HCT116 (cell line): ENCODE data around the gene GCNT1. TPM values are rescaled to one million over a fixed set of nuclear protein-coding genes. Genes with fewer than 3 reads are reported as not detected.

Experiments used
- ATAC-seq: fragments of 200-7000 bp; cut with Tn5 transposase; 2 replicates; pipeline ENCODE4 v1.9.1; 2020; ENCODE audit warnings: mild to moderate bottlenecking, moderate library complexity
- BruUV-seq: library from RNA; stranded (reverse); fragments of 400-500 nt; replicated peaks from 2 replicates; lab custom pipeline; 2021; lab: Mats Ljungman, UMichigan
- CTCF ChIA-PET: fragments of 300-600 bp; sonication (Branson Sonifier 250); formaldehyde crosslinking; loops from one replicate; lab custom pipeline; 2021; ENCODE audit warnings: antibody characterized with exemption; lab: Charles Lee
- POLR2A ChIA-PET: fragments of 300-600, 350-600 bp; sonication (Branson Sonifier 250); formaldehyde crosslinking; loops from one replicate; lab custom pipeline; 2021; ENCODE audit warnings: antibody characterized with exemption; lab: Charles Lee
- RAD21 ChIA-PET, 2 experiments: fragments of 300-600 bp; sonication (Branson Sonifier 250); formaldehyde crosslinking; loops; one replicate each; lab custom pipeline; 2023; ENCODE audit warnings: low total read pairs in 2 of 2; ENCODE audit not compliant: uncharacterized antibody in 2 of 2, unreplicated experiment in 2 of 2, low non-redundant PET in 1 of 2; lab: Charles Lee
- DNase-seq: peaks from one replicate; pipeline ENCODE4 v3.0.0-alpha.2; 2010; ENCODE audit warnings: low read depth, low spot score
- H2AFZ ChIP-seq: fragments of 200-600 bp; shearing (Covaris generic), sonication (generic); 2 replicates; pipeline ENCODE4 v1.6.1; 2017; ENCODE audit warnings: low read depth, mixed run types, mixed read lengths, antibody characterized with exemption, low read length; ENCODE audit not compliant: poor library complexity, severe bottlenecking
- H3K27ac ChIP-seq: 2 replicates; pipeline ENCODE4 v1.5.1; 2012; ENCODE audit warnings: low read depth, low read length
- H3K27me3 ChIP-seq: fragments of 200-600 bp; sonication (generic); 2 replicates; pipeline ENCODE4 v1.6.1; 2016; ENCODE audit warnings: mixed run types, low read length, mixed read lengths; ENCODE audit not compliant: insufficient read depth
- H3K36me3 ChIP-seq, 2 experiments: fragments of 200-500 bp in 1 of 2; fragments of 200-600 bp in 1 of 2; sonication (Bioruptor generic) in 1 of 2; sonication (generic) in 1 of 2; 2 replicates each; pipeline versions ENCODE4 v1.5.1 to v1.6.1; 2014 to 2016; ENCODE audit warnings: low read length in 2 of 2, inconsistent platforms in 1 of 2, mixed read lengths in 1 of 2, mixed run types in 1 of 2; ENCODE audit not compliant: insufficient read depth in 2 of 2, control insufficient read depth in 1 of 2
- H3K4me1 ChIP-seq, 2 experiments: fragments of 200-600 bp in 1 of 2; sonication (generic) in 1 of 2; 2 replicates each; pipeline versions ENCODE4 v1.5.1 to v1.6.1; 2012 to 2017; ENCODE audit warnings: low read length in 2 of 2, inconsistent platforms in 1 of 2, mild to moderate bottlenecking in 1 of 2, mixed read lengths in 1 of 2, mixed run types in 1 of 2, moderate library complexity in 1 of 2; ENCODE audit not compliant: insufficient read depth in 2 of 2, control insufficient read depth in 1 of 2
- H3K4me2 ChIP-seq: fragments of 200-600 bp; sonication (generic); 2 replicates; pipeline ENCODE4 v1.6.1; 2017; ENCODE audit warnings: mixed run types, low read length, mixed read lengths
- H3K4me3 ChIP-seq, 2 experiments: fragments of 200-600 bp in 1 of 2; sonication (generic) in 1 of 2; replicated peaks in 1 of 2; 2 replicates each; pipeline ENCODE4 v1.5.1; 2011 to 2016; ENCODE audit warnings: low read length in 2 of 2, control low read depth in 1 of 2, low read depth in 1 of 2, mild to moderate bottlenecking in 1 of 2, mixed read lengths in 1 of 2, mixed run types in 1 of 2
- H3K79me2 ChIP-seq: fragments of 200-600 bp; sonication (generic); 2 replicates; pipeline ENCODE4 v1.6.1; 2017; ENCODE audit warnings: mild to moderate bottlenecking, mixed run types, low read length, moderate library complexity, mixed read lengths; ENCODE audit not compliant: insufficient read depth
- H3K9ac ChIP-seq: fragments of 200-600 bp; sonication (generic); 2 replicates; pipeline ENCODE4 v1.6.1; 2016; ENCODE audit warnings: low read length, mixed read lengths
- H3K9me2 ChIP-seq: fragments of 200-600 bp; sonication (generic), shearing (Covaris generic); 2 replicates; pipeline ENCODE4 v1.6.1; 2017; ENCODE audit warnings: mixed run types, mild to moderate bottlenecking, moderate library complexity; ENCODE audit not compliant: insufficient read depth
- H3K9me3 ChIP-seq, 2 experiments: fragments of 200-500 bp in 1 of 2; fragments of 200-600 bp in 1 of 2; sonication (Bioruptor generic) in 1 of 2; sonication (generic) in 1 of 2; 2 replicates each; pipeline ENCODE4 v1.6.1; 2014 to 2017; ENCODE audit warnings: low read length in 2 of 2, mixed read lengths in 2 of 2, inconsistent platforms in 1 of 2, low read depth in 1 of 2, mild to moderate bottlenecking in 1 of 2, mixed run types in 1 of 2, moderate library complexity in 1 of 2; ENCODE audit not compliant: control insufficient read depth in 1 of 2, insufficient read depth in 1 of 2
- H4K20me1 ChIP-seq: fragments of 200-600 bp; sonication (generic), shearing (Covaris generic); 2 replicates; pipeline ENCODE4 v1.6.1; 2017; ENCODE audit warnings: mixed run types, mild to moderate bottlenecking, moderate library complexity; ENCODE audit not compliant: insufficient read depth
- CEBPB ChIP-seq: IDR thresholded peaks from 2 replicates; pipeline ENCODE4 v1.6.1; 2012; ENCODE audit warnings: low read depth
- CTCF ChIP-seq, 3 experiments: fragments of 200-600 bp in 1 of 3; sonication (generic) in 1 of 3; IDR thresholded peaks in 2 of 3; conservative IDR thresholded peaks in 1 of 3; 2 replicates each; pipeline ENCODE4 v1.5.1; 2012 to 2017; ENCODE audit warnings: low read depth in 2 of 3, low read length in 2 of 3, antibody characterized with exemption in 1 of 3, borderline replicate concordance in 1 of 3, control low read depth in 1 of 3, mild to moderate bottlenecking in 1 of 3, mixed read lengths in 1 of 3, mixed run types in 1 of 3, moderate library complexity in 1 of 3; ENCODE audit not compliant: insufficient read depth in 1 of 3
- EGR1 ChIP-seq: IDR thresholded peaks from 2 replicates; pipeline ENCODE4 v1.6.1; 2012; ENCODE audit warnings: low read depth
- EZH2 ChIP-seq: fragments of 200-600 bp; sonication (generic); IDR thresholded peaks from 2 replicates; pipeline ENCODE4 v1.6.1; 2017; ENCODE audit warnings: antibody characterized with exemption, mixed run types
- FOSL1 ChIP-seq: IDR thresholded peaks from 2 replicates; pipeline ENCODE4 v1.6.1; 2012; ENCODE audit warnings: low read depth
- REST ChIP-seq: IDR thresholded peaks from 2 replicates; pipeline ENCODE4 v1.6.1; 2012; ENCODE audit warnings: low read depth
- SIN3A ChIP-seq: IDR thresholded peaks from 2 replicates; pipeline ENCODE4 v1.6.1; 2012; ENCODE audit warnings: low read depth
- SRF ChIP-seq: IDR thresholded peaks from 2 replicates; pipeline ENCODE4 v1.6.1; 2012; ENCODE audit warnings: low read depth
- TCF7L2 ChIP-seq: IDR thresholded peaks from 2 replicates; pipeline ENCODE4 v1.7.0; 2011; ENCODE audit warnings: borderline replicate concordance, inconsistent platforms; ENCODE audit not compliant: insufficient read depth, insufficient read length; ENCODE audit errors: extremely low read depth
- ZFX ChIP-seq: fragments of 450-650 bp; IDR thresholded peaks from 2 replicates; pipeline ENCODE4 v1.6.1; 2017
- ZNF274 ChIP-seq: fragments of 200-500 bp; sonication (Bioruptor generic); IDR thresholded peaks from 2 replicates; pipeline ENCODE4 v1.6.1; 2014; ENCODE audit warnings: mild to moderate bottlenecking, low read depth, low read length, inconsistent platforms
- intact Hi-C: fragments of 100-400 bp; cut with micrococcal nuclease; formaldehyde crosslinking; loops from 2 replicates; pipeline ENCODE4 v1.10.0; 2022
- total RNA-seq: library from RNA; stranded (reverse); gene quantifications from one replicate; pipeline ENCODE4 v1.2.1, GENCODE V29; 2021; ENCODE audit not compliant: unreplicated experiment

GCNT1 gene
- total RNA-seq, 1 experiment from 2014 or later = 5.8 TPM

GRCh38 chr9:76415731-76416130, 43.3 kb upstream of the GCNT1 start:
- ChIA-PET RAD21 (no interaction called here), POLR2A (no interaction called here), CTCF (no interaction called here)
- H2AFZ ChIP-seq = no peak overlapping the region
- 0 out of 2 replicates have a peak, but pooled peaks cover 4% of the 10 kb centered on the region for H3K9me2 ChIP-seq
- no peaks in the 10 kb centered on the region for H3K36me3 ChIP-seq
- no TSS peak for BruUV-seq
- H3K79me2 ChIP-seq = no peaks in the 10 kb centered on the region
- H3K9me3 ChIP-seq = no peaks in the 10 kb centered on the region
- TF ChIP-seq SIN3A (no peak), ZFX (no peak), ZNF274 (no peak), CTCF (IDR thresholded peaks at IDR 0.05 in 2 of 3, conservative IDR thresholded peaks at IDR 0.05 in 1 of 3; ENCODE audit: borderline replicate concordance in 1 of 3, insufficient read depth in 1 of 3, low read depth in 2 of 3, low read length in 2 of 3) (no peak), CEBPB (no peak), TCF7L2 (no peak), REST (no peak), FOSL1 (no peak), EZH2 (no peak), EGR1 (no peak), SRF (no peak)
- H3K9ac ChIP-seq = no peak overlapping the region
- peaks cover 0 to 4% of the 10 kb centered on the region in 2 experiments; a peak in 1 of 4 replicates for H3K4me1 ChIP-seq
- H4K20me1 ChIP-seq = no peaks in the 10 kb centered on the region
- intact Hi-C loops = no loop called here
- DNase-seq (no peak), ATAC-seq (no peak)
- H3K27me3 ChIP-seq = no peaks in the 10 kb centered on the region
- no peak overlapping the region for H3K4me2 ChIP-seq
- no peak overlapping the region for H3K27ac ChIP-seq
- no peak overlapping the region for H3K4me3 ChIP-seq
